Cerebellar cortex (tissue), 1 donor: Measurements from ENCODE around the gene NOS1AP.

Experiments
- DNase-seq: peaks from one replicate; pipeline ENCODE4 v3.0.0-alpha.2; 2015; ENCODE audit warnings: low spot score

The NOS1AP gene

DNA sequence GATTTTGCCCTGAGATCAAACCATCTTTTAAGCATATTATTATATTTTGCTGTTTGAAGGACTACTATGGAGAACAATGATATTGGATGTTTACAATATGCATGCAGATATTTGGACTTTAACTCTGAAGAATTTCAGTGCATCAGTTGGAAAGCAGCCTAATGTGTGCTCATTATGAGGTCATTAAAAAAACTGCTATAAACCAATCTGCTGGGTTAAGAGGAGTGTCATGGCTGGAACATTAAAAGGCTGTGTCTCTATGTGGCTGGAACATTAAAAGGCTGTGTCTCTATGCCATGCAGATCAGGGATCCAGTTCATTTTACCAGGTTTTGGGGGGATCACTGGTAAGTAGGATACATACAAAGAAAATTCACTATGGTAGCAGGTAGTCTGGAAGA lies 229.5 kb downstream of the NOS1AP start:
- DNase-seq: no peak

DNA sequence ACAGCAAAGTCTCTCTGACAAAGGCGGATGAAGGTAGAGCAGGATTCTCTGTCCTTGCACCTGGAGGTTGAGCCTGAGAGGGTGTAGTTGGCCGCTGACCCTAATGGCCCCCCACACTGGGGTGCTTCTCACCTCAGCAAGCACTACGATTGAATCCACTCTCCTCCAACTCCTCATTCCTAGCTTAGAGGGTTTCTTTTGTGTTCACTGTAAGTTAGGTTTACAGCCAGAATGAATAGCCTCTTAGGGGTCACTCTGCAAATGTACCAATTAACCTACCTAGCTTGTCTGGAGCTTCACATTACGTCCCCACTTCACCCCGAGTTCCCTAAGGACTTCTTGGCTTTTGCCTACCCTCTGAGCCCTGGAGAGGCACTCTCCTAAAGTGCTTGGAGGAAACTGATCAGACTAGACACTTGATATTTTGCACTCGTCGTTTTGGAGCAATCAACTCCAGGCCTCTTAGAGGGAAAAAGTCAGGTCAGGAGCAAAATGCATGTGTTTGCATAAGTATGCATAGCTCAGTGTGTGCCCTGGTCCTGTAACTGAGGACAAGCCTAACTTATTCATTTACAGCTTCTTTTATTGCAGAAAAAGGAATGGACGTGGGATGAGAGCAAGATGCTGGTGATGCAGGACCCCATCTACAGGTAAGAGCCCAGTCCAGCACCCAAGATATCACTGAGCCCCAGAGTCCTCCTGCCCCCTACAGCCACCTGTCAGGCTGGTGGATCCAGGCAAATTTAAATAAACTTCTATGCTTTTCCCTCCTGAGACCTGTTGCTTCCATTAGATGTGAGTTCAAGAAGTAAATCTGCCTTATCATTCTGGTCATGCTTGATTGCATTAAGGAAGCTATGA lies 230.8 kb downstream of the NOS1AP start:
- DNase-seq: no peak

DNA sequence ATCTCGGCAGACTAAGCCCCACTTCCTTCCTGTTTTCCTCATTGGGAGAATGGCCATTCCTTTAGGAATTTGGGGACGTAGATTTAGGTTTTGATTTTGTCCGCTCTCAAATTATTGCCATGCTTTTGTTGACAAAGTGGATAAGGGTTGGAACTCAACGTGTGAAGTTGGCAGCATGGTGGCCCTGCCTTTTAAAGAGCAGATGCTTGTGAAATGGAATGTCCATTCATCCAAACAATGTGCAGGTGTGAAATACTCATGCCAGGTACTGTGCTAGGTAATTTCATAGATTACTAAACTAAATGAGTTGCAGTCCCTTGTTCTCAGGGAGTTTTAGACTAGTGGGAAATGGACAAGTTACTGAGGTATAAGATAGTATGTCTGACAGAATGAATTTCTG lies 232.2 kb downstream of the NOS1AP start:
- peak; percentile 48 for DNase-seq

DNA sequence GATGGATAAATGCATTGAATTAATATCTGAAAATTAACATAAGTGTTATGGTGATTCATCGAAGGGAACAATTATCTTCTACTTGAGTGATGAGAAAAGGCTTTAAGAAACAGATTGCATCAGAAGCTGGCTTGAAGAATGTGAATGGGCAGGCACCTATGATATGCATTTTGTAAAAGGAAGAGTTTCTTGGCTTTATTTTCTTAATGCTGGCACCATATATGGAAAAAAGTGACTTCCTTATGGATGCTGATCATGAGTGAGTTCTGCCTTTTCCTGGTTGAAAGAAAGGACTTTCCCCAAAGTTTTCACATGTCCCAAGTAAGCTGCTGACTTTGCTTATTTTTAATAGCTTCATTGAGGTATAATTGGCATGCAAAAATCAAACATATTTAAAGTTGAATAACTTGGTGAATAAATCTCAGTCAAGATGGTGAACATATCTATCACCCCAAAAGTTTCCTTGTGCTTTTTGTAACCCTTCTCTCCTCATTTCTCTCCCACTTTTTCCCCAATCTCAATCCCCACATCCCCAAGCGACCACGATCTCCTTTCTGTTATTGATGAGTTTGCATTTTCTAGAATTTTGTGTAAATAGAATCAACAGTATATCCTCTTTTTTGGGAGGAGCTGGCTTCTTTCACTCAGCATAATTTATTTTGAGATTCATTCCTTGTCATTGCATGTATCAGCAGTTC lies 233.0 kb downstream of the NOS1AP start:
- no peak for DNase-seq

DNA sequence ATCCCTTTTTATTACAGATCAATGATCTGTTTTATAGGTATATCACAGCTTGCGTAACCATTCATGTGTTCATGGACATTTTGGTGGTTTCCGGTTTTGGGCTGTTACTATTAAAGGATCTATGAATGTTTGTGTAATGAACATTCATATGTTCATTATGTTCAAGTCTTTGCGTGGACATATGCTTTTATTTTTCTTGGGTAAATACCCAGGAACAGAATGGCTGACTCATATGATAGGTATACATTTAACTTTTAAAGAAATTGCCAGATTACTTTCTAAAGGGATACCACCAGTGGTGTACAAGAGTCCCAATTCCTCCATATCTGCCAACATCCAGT lies 233.5 kb downstream of the NOS1AP start:
- DNase-seq: no peak

DNA sequence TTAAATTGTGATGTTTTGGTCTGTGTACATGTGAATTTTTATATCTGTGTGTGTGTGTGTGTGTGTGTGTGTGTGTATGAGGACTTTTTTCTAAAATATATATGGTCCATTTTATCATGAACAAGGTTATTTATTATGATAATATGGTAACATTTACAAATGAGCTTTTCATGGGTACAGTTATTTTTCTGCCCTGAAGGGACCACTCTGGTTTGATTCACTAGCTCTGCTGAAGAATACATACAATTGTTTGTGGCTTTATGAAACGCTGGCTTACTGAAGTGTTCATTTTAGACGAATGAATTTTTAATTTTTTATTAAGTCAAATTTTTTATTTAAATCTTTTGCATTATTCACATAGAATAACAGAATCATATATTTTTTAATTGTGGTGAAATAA lies 235.2 kb downstream of the NOS1AP start:
- DNase-seq: no peak

DNA sequence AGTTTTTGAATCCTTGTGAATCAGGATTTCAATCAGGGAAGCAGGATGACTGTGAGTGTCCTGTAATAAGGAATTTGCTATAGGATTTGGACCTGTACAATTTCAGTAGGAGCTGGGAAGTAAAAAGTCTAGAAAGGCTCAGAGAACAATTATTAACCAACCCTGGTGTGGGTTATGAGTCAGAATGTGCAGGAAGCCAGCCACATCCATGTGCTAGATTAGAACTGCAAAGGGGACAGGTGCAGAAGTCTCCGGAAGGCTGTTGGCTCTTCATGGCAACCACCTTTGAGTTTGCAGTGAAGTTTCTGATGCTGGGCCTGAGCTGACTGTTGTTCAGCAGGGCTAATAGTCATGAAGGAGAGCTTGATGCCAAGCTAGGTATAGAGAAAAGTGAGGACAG lies 236.5 kb downstream of the NOS1AP start:
- DNase-seq: no peak

DNA sequence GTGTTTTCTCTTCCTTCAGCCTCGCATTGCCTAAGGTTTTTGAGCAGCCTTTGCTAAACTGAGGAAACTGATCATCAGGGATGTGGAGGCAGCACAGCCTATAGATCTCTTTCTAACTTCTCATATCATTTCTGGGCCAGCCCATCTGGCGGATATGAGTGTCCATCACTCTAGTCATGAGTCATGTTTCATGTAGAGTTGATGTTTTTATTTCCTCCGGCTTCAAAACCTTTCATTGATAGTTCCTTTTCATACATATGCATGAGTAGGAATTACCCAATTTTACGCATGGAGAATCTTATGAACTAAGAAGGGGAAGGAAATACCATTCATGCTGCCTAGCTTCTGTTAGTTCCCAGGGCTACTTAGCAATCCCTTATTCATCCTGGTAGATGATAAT lies 240.8 kb downstream of the NOS1AP start:
- DNase-seq: no peak

DNA sequence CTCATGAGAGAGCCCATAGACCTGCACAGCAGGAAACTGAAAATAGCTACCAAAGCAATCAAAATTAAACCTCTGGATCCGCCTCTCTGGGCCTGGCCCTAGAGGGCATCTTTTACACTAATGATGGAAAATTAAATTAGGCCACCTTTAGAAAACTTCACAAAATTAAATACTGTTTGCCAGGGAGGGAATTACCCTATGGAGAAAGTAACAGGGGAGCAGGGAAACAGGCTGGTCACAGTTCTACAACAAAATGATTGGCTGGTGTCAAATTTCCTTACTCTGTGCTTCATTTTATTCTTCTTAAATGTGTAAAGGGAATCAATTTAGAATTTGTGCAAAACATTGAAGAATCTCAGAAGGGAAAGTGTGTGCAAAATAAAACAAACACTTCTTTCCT lies 244.7 kb downstream of the NOS1AP start:
- DNase-seq: no peak

DNA sequence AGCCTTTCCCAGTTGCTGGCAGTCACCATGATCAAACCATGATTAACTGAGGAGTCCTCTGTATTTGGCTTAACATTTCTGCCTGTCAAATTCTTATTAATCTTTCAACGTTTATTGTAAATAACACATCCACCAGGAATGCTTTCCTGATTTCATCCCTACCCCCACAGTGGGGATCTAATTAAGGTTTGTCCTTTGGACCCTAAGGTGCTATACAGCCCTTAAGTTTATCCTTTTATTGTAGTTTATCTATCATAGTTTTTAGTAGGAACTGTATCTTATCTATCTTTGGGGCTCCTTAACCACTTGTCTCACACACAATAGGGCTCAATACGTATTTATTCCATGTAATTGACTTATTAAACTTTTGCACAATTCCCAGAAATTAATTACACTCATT lies 246.2 kb downstream of the NOS1AP start:
- DNase-seq: no peak

DNA sequence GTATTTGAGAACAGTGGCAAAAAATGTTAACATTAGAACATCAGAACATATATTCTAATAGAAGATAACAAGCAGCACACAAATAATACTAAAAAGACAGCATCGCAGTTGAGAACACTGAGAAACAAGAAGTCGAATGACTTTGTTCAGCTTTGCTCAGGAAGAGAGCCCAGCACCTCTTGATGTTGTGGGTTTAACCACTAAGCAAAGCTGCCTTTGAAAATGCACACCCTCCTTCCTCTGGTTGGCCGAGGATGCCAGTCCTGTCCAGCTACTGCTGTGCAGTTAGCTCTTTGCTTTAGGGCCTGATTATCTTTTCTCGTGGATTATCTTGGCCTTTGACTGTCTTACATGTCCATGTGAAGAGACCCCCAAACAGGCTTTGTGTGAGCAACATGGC lies 246.7 kb downstream of the NOS1AP start:
- no peak for DNase-seq

DNA sequence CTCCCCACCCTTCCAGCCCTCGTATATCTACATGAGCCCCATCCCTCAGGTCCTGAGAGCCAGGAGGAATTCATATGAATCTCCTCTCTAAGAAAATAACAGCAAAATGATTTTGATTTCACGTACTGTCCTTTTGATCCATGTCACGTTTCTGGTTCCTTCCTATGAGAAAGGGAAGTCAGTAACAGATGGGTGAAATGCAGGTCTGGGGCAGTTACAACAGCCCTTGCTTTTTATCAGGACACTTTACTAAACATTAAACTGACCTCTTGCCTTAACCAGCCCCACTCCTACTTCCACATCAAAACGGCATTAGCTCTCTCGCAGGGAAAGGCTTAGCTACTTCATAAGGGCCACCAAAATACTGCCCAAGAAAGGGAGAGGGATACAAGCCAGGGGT lies 248.1 kb downstream of the NOS1AP start:
- DNase-seq: no peak

DNA sequence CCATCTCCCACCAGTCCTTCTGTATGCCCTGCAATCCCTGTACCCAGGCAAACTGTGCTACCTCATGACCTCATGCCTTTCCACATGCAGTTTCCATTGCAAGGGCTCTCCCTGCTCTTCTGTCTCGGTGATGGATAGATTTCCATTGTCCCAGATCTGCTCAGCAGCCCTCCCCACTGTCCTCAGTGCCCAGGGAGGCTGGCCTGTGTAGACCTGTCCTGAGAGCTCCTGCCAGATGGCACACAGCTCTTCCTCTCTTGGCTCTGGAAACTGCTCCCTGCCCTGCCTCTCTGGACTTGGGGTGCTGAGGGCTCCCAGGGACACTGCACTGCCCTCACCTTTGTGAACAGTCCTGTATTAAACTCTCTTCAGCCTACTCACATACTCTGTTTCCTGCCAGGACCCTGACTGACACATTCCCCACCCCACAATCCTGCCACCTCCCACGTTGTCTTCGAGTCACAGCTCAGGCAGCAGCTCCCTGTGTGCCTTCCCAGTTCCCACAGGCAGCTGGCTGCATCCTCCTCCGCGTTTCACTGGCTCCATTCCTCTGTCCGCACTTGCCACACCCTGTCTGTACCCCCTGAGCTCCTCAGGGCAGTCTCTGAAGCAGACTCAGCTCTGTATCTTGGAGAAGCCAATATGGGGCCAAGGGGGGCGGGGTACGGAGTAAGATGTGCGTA lies 250.1 kb downstream of the NOS1AP start:
- peak; percentile 79 for DNase-seq

DNA sequence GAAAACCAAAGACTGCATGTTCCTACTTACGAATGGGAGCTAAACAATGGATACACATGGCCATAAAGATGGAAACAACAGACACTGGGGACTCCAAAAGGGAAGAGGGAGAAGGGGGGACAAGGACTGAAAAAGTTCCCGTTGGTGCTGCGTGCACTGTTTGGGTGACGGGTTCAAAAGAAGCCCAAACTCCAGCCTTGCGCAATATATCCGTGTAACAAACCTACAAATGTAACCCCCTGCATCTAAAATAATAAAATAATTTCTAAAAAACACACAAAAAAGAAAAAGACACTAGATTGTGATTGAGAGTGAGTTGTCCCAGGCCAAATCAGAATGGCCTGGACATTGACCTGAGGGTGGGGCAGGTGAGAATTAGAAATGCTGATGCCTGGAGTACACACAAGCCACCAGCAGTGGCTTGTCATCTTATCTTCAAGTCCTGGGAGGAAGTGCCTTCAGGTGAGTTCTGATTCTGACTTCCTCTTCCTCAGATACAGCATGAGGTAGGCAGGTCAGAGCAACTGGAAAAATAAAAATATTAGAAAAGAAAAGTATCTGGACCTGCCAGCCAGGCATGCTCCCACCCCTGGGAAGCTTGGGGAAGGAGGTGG lies 252.4 kb downstream of the NOS1AP start:
- no peak for DNase-seq

DNA sequence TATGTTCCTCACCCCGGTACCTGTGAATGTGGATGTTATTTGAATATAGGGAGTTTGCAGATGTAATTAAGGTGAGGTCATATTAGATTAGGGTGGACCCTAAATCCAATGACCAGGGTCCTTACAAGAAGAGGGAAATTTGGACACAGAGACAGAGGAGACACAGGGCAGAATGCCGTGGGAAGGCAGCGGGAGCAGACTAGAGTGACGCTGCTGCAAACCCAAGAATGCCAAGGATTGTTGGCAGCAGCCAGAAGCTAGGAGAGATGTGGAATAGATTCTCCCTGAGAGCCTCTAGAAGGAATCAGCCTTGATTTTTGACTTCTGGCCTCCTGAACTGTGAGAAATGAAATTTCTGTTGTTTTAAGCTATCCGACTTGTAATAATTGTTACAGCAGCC lies 253.5 kb downstream of the NOS1AP start:
- DNase-seq: peak; percentile 33

DNA sequence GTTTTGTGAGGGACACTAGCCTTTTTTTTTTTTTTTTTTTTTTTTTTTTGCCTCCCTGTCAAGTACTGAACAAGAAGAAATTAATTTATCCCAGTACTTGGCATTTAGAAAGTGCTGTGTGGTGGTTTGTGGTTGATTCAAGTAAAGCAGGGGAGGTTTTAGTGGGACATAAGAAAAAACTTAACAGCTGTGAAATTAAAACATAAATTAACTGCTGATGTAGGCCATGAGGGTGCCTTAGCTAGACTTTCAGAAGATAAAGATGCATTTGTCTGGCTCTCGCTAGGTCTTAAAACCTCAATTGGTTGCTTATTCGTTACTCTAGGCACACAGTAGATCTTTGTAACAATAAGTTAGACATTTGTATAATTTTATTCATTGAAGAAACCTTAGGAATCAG lies 254.9 kb downstream of the NOS1AP start:
- DNase-seq: no peak

DNA sequence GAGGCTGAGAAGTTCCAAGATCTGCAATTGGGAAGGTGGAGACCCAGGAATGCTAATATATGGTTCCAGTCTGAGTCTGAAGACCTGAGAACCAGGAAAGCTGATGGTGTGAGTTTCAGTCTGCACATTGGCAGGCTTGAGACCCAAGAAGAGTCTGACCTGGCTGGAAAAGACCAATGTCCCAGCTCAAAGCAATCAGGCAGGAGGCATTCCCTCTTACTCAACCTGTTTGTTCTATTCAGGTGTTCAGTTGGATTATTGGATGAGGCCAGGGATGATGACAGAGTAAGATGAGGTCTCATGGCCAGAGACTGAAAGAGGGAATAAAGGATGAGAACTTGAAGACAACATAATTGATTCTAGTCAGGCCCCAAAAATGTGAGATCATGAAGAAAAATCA lies 257.1 kb downstream of the NOS1AP start:
- no peak for DNase-seq

DNA sequence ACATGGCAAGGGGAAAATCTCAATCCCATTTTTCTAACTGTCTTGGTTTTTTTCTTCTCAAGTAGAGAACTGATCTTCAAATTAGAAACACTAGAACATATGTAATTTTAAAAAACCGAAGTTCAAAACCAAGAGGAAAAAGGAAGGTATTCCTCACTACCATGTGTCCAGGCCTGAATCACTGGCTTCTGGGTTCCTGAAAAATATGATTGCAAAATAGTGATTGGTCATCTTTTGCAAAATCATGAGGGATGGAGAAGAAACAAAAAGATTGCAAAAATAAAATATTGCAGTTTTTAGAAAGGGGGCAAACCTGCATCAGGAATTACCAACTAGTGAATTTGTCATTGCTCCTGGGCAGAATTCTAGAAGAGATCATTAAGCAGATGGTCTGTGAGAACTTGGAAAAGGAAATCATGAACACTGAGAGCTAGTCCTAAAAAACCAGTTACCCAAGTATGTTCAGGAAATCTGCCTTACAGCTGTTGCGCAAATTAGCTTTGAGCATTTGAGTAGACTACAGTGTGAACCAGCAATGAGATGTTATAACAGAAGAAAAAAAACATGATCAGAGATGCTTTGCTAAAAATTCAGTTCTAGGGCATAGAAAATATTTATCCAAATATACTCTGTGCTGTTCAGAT lies 257.8 kb downstream of the NOS1AP start:
- no peak for DNase-seq

DNA sequence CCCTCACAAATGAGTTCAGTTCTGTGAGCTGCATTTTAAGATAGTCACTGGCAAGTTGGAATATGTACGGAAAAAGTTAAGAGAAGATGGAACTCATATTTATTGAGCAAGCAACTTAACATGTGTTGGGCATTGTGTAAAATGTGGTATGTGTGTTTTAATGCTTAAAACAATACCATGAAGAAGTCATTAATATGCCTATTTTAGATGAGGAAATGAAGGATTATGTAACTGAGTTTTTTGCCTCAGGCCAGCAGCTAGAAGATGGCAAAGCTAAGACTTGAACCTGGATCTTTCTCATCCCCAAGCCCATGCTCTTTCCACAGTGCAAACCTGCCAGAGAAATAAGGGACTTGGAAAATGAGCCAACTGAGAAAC lies 258.3 kb downstream of the NOS1AP start:
- no peak for DNase-seq

DNA sequence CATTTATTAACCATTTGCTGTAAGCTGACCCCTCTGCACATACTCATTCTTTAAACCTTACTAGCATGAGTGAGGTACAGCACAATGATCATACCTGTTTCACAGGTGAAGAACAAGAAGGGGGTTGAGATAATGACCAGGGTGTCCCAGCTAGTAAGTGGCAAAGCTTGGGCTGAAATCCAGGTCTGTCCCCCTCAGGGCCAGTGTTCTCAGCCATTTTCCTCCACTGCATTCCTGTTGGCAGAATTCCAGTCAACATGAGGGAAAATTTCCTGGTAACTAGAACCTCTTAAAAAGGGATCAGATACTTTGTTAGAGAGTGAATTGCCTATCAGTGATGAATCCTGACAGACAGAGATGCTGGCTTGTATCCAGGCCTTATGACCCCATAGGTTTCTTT lies 259.0 kb downstream of the NOS1AP start:
- no peak for DNase-seq

DNA sequence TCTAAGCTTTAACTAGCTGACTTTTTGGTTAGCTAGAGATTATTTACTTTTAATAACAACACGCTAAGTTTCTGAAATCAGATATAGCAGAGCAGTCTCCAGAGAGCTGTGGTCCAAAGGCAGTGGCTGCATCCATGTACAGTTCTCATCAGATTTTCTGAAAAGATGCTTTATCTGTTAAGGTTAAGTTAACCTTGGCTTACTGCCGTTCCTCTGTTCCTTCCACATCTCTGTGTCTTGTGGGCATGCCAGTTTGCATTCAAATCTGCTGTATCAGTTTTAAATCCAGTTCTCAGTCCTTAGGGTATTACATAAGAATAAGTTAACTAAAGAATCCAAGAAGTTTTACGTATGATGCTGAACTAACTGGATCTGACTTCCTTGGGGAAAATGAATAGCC lies 260.3 kb downstream of the NOS1AP start:
- DNase-seq: no peak

DNA sequence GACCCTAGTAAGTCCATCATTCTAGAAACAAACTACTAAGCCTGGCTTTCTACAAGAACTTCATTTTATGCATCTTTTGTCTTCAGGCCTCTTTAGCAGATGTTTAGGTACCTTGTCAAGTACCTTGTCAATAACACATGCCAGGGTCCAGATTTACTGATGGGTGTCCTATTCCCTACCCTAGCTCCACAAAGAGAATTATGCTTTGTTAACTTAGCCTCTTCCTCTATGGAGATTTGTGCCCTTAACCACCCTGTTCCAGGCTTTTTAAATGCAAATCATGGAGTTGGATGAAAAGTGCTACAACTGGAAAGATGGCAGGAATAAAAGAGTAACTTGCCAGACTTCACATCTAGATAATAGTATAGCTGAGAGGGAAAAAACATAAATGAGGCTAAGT lies 264.5 kb downstream of the NOS1AP start:
- DNase-seq: no peak
